OCI-LY1 (cell line): Measurements from ENCODE around the gene PLEKHF1.

Experiments used
- CTCF ChIP-seq: fragments of 200-600 bp; sonication (generic), shearing (Covaris generic); IDR thresholded peaks from 2 replicates; pipeline ENCODE4 v1.5.1; 2017; ENCODE audit warnings: mild to moderate bottlenecking, antibody characterized with exemption, low read length, moderate library complexity, mixed read lengths
- EZH2 ChIP-seq: fragments of 200-600 bp; sonication (generic), shearing (Covaris generic); IDR thresholded peaks from 2 replicates; pipeline ENCODE4 v1.8.0; 2017; ENCODE audit warnings: borderline replicate concordance, mixed run types, mild to moderate bottlenecking, antibody characterized with exemption, low read length, moderate library complexity, mixed read lengths

- TF ChIP-seq CTCF (no peak), EZH2 (no peak)
These were observed 28.9 kb downstream of the PLEKHF1 start for GRCh38 chr19:29694161-29694560.
